ENCODE data around the gene COX20.

- TF ChIP-seq USF2 (IDR thresholded peaks at IDR 0.05; ENCODE audit: borderline replicate concordance, low read depth, low read length) (no peak), CTCF (IDR thresholded peaks at IDR 0.05) (no peak)
Observed at GRCh38 chr1:244843148-244843978, 7.9 kb downstream of the COX20 start.
